Smooth muscle cell (in vitro differentiated cells): Measurements from ENCODE around the gene SLC25A44. TPM values are rescaled to one million over a fixed set of nuclear protein-coding genes. Genes with fewer than 3 reads are reported as not detected.

Source experiments
- DNase-seq: peaks from one replicate; lab custom pipeline; 2025; ENCODE audit not compliant: unreplicated experiment; lab: John Stamatoyannopoulos, UW
- H2AFZ ChIP-seq: fragments of 200-600 bp; sonication (generic); 2 replicates; pipeline ENCODE4 v1.6.0; 2016; ENCODE audit warnings: antibody characterized with exemption, low read depth, mild to moderate bottlenecking
- H3F3A ChIP-seq: fragments of 200-600 bp; sonication (generic); 2 replicates; pipeline ENCODE4 v1.6.0; 2017; ENCODE audit warnings: antibody characterized with exemption, low read depth
- H3K27ac ChIP-seq: fragments of 200-600 bp; sonication (generic); 2 replicates; pipeline ENCODE4 v1.5.1; 2016; ENCODE audit warnings: low read depth, mild to moderate bottlenecking
- H3K27me3 ChIP-seq: fragments of 200-600 bp; sonication (generic); 2 replicates; pipeline ENCODE4 v1.6.1; 2016; ENCODE audit warnings: low read depth, mild to moderate bottlenecking
- H3K36me3 ChIP-seq: fragments of 200-600 bp; sonication (generic); 2 replicates; pipeline ENCODE4 v1.5.1; 2016; ENCODE audit warnings: low read depth
- H3K4me1 ChIP-seq: fragments of 200-600 bp; sonication (generic); 2 replicates; pipeline ENCODE4 v1.5.1; 2016; ENCODE audit warnings: low read depth
- H3K4me2 ChIP-seq: fragments of 200-600 bp; sonication (generic); 2 replicates; pipeline ENCODE4 v1.6.0; 2016; ENCODE audit warnings: mild to moderate bottlenecking
- H3K4me3 ChIP-seq: fragments of 200-600 bp; sonication (generic); 2 replicates; pipeline ENCODE4 v1.5.1; 2016; ENCODE audit warnings: mild to moderate bottlenecking
- H3K79me2 ChIP-seq: fragments of 200-600 bp; sonication (generic); 2 replicates; pipeline ENCODE4 v1.6.0; 2016; ENCODE audit warnings: low read depth, mild to moderate bottlenecking
- H3K9ac ChIP-seq: fragments of 200-600 bp; sonication (generic); 2 replicates; pipeline ENCODE4 v1.6.0; 2016; ENCODE audit warnings: low read depth
- H3K9me3 ChIP-seq: fragments of 200-600 bp; sonication (generic); replicated peaks from 2 replicates; pipeline ENCODE4 v1.5.1; 2016; ENCODE audit warnings: low read depth
- H4K20me1 ChIP-seq: fragments of 200-600 bp; sonication (generic); 2 replicates; pipeline ENCODE4 v1.6.0; 2016; ENCODE audit warnings: low read depth
- WGBS: methylation state at CpG from one replicate; pipeline ENCODE4 v1.1.7; 2016; ENCODE audit warnings: low lambda C conversion rate; 5-methylcytosine and 5-hydroxymethylcytosine counted together
- polyA plus RNA-seq: library from polyadenylated mRNA; unstranded; fragments of >200 nt; fragmentation: Nextera tagmentation; extraction: Ambion mirVana; gene quantifications from 2 replicates; pipeline ENCODE4 v1.2.1, GENCODE V29; 2016
- small RNA-seq: library from RNA; depleted of rRNA; stranded (forward); fragments of <200 nt; gene quantifications from one replicate; pipeline ENCODE3, GENCODE V24; 2014
- total RNA-seq: library from RNA; depleted of rRNA; stranded (reverse); fragments of >200 nt; gene quantifications from 2 replicates; pipeline ENCODE4 v1.2.3, GENCODE V29; 2014
- TF ChIP-seq, protein P1 (sequence below): fragments of 200-600 bp; sonication (generic); IDR thresholded peaks from 2 replicates; pipeline ENCODE4 v1.5.1; 2017; ENCODE audit warnings: borderline replicate concordance, mild to moderate bottlenecking, antibody characterized with exemption; ENCODE audit not compliant: insufficient read depth, poor library complexity, severe bottlenecking

Gene SLC25A44
- total and polyA plus RNA-seq, 2 experiments from 2014 or later = 11.4 to 11.6 TPM

DNA sequence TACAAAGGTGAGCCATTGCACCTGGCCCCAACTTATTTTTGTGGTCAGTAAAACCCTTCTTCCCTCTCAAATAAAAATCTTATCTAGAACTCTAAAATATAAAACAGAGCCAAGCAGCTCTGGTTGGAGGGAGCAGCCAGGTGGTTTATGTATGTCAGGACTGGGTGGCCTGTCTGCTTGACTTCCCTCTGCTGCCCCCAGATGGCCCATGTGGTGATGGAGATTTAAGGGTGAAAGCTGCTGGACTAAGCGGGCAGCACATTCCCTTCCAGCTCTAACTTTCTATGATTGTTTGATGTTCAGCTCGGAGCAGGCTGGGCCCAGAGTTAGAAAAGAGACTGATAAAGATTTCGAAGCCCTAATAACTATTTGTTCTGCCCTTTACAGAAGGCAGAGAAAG lies 65.9 kb downstream of the SLC25A44 start:
- Histone ChIP-seq H3K4me3 (no peak overlapping the region), H3K9ac (no peak overlapping the region), H4K20me1 (peaks cover 4% of the 10 kb centered on the region), H3K27ac (no peak overlapping the region), H3K27me3 (no peaks in the 10 kb centered on the region), H2AFZ (no peak overlapping the region), H3F3A (no peaks in the 10 kb centered on the region), H3K79me2 (no peaks in the 10 kb centered on the region), H3K4me2 (no peak overlapping the region), H3K4me1 (no peaks in the 10 kb centered on the region), H3K9me3 (no peaks in the 10 kb centered on the region), H3K36me3 (no peaks in the 10 kb centered on the region)
- DNase-seq = no peak
- WGBS = 91% methylated on average over 3 of the region's 3 CpGs
- TF ChIP-seq, protein P1, sequence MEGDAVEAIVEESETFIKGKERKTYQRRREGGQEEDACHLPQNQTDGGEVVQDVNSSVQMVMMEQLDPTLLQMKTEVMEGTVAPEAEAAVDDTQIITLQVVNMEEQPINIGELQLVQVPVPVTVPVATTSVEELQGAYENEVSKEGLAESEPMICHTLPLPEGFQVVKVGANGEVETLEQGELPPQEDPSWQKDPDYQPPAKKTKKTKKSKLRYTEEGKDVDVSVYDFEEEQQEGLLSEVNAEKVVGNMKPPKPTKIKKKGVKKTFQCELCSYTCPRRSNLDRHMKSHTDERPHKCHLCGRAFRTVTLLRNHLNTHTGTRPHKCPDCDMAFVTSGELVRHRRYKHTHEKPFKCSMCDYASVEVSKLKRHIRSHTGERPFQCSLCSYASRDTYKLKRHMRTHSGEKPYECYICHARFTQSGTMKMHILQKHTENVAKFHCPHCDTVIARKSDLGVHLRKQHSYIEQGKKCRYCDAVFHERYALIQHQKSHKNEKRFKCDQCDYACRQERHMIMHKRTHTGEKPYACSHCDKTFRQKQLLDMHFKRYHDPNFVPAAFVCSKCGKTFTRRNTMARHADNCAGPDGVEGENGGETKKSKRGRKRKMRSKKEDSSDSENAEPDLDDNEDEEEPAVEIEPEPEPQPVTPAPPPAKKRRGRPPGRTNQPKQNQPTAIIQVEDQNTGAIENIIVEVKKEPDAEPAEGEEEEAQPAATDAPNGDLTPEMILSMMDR = no peak

DNA sequence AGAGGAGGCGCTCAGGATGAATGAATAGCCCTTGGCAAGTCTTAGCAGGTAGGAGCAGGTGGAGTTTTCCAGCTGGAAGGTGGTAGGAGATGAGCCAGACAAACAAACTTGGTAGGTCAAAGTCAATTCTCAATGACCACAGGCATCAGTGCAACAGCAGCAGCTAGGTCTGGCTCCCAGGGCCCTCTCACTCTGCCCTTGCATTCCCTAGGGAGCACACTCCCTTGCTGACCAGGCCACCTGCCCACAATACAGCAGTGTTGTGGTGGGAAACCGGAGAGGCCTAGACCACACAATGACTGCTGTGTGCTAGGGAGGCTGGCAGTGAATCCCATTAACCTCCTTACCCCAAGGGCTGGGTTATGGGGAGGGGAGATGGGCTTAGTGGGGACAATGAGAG lies 67.0 kb downstream of the SLC25A44 start:
- peaks cover 3% of the 10 kb centered on the region for H3K36me3 ChIP-seq
- H3K79me2 ChIP-seq = no peaks in the 10 kb centered on the region
- no peak overlapping the region for H3K4me2 ChIP-seq
- DNase-seq = no peak
- H3K4me3 ChIP-seq = no peak overlapping the region
- H2AFZ ChIP-seq = no peak overlapping the region
- H3K4me1 ChIP-seq = no peaks in the 10 kb centered on the region
- H3K27ac ChIP-seq = no peak overlapping the region
- TF ChIP-seq, protein P1 = no peak
- 100% methylated on average over 2 of the region's 2 CpGs for WGBS
- H3K9me3 ChIP-seq = no peaks in the 10 kb centered on the region
- H3K9ac ChIP-seq = no peak overlapping the region
- no peaks in the 10 kb centered on the region for H3K27me3 ChIP-seq
- peaks cover 4% of the 10 kb centered on the region for H4K20me1 ChIP-seq
- H3F3A ChIP-seq = no peaks in the 10 kb centered on the region

Small RNA genes within 50 kb of the gene (small RNA-seq; reads per million reads assigned to genes)
- not detected for gene RF00568

Other genes with a start within 250 kb of the SLC25A44 start
- gene ARHGEF2, start 215.6 kb upstream of the SLC25A44 start, total RNA-seq = 30.2 and 58.0 TPM in 2 replicates
- gene ARHGEF2, start 215.6 kb upstream of the SLC25A44 start, polyA plus RNA-seq = 21.0 and 24.2 TPM in 2 replicates
- 452 and 457 TPM in 2 replicates for gene SSR2, start 173.2 kb upstream of the SLC25A44 start, total RNA-seq
- gene SSR2, start 173.2 kb upstream of the SLC25A44 start, polyA plus RNA-seq = 408 and 447 TPM in 2 replicates
- 18.1 and 18.8 TPM in 2 replicates for gene UBQLN4, start 140.3 kb upstream of the SLC25A44 start, total RNA-seq
- gene UBQLN4, start 140.3 kb upstream of the SLC25A44 start, polyA plus RNA-seq = 19.4 and 23.3 TPM in 2 replicates
- 32.2 and 55.1 TPM in 2 replicates for gene LAMTOR2, start 139.3 kb upstream of the SLC25A44 start, total RNA-seq
- 146 and 156 TPM in 2 replicates for gene LAMTOR2, start 139.3 kb upstream of the SLC25A44 start, polyA plus RNA-seq
- 16.8 and 27.1 TPM in 2 replicates for gene RAB25, start 132.9 kb upstream of the SLC25A44 start, total RNA-seq
- gene RAB25, start 132.9 kb upstream of the SLC25A44 start, polyA plus RNA-seq = 8.9 and 53.5 TPM in 2 replicates
- gene MEX3A, start 111.6 kb upstream of the SLC25A44 start, total RNA-seq = 13.5 and 13.8 TPM in 2 replicates
- gene MEX3A, start 111.6 kb upstream of the SLC25A44 start, polyA plus RNA-seq = 10.5 and 11.0 TPM in 2 replicates
- 237 and 256 TPM in 2 replicates for gene LMNA, start 79.4 kb upstream of the SLC25A44 start, total RNA-seq
- gene LMNA, start 79.4 kb upstream of the SLC25A44 start, polyA plus RNA-seq = 626 and 674 TPM in 2 replicates
- gene SEMA4A, start 40.5 kb upstream of the SLC25A44 start, total RNA-seq = 2.1 and 5.0 TPM in 2 replicates
- gene SEMA4A, start 40.5 kb upstream of the SLC25A44 start, polyA plus RNA-seq = 2.2 and 4.2 TPM in 2 replicates
- gene PMF1, start 18.9 kb downstream of the SLC25A44 start, total RNA-seq = 51.4 and 59.2 TPM in 2 replicates
- 82.5 and 87.4 TPM in 2 replicates for gene PMF1, start 18.9 kb downstream of the SLC25A44 start, polyA plus RNA-seq
- gene BGLAP, start 48.1 kb downstream of the SLC25A44 start, total RNA-seq = 0.63 TPM in 1 of 2 replicates, not detected in the other
- gene BGLAP, start 48.1 kb downstream of the SLC25A44 start, polyA plus RNA-seq = 0.62 and 2.9 TPM in 2 replicates
- 1.3 and 3.0 TPM in 2 replicates for gene PAQR6, start 54.0 kb downstream of the SLC25A44 start, total RNA-seq
- 2.7 and 4.4 TPM in 2 replicates for gene PAQR6, start 54.0 kb downstream of the SLC25A44 start, polyA plus RNA-seq
- 42.8 and 47.4 TPM in 2 replicates for gene SMG5, start 88.7 kb downstream of the SLC25A44 start, total RNA-seq
- 42.3 and 57.2 TPM in 2 replicates for gene SMG5, start 88.7 kb downstream of the SLC25A44 start, polyA plus RNA-seq
- 2.5 and 8.9 TPM in 2 replicates for gene TMEM79, start 90.2 kb downstream of the SLC25A44 start, total RNA-seq
- gene TMEM79, start 90.2 kb downstream of the SLC25A44 start, polyA plus RNA-seq = 6.9 and 18.9 TPM in 2 replicates
- gene GLMP, start 101.6 kb downstream of the SLC25A44 start, total RNA-seq = 62.4 and 89.8 TPM in 2 replicates
- gene GLMP, start 101.6 kb downstream of the SLC25A44 start, polyA plus RNA-seq = 65.0 and 85.8 TPM in 2 replicates
- gene VHLL, start 105.2 kb downstream of the SLC25A44 start, total RNA-seq = not detected in 2 replicates
- not detected in 2 replicates for gene VHLL, start 105.2 kb downstream of the SLC25A44 start, polyA plus RNA-seq
- 147 and 178 TPM in 2 replicates for gene CCT3, start 144.2 kb downstream of the SLC25A44 start, total RNA-seq
- gene CCT3, start 144.2 kb downstream of the SLC25A44 start, polyA plus RNA-seq = 179 and 182 TPM in 2 replicates
- 0.54 and 2.9 TPM in 2 replicates for gene TSACC, start 144.4 kb downstream of the SLC25A44 start, total RNA-seq
- gene TSACC, start 144.4 kb downstream of the SLC25A44 start, polyA plus RNA-seq = 0.72 TPM in 1 of 2 replicates, not detected in the other
- gene RHBG, start 175.1 kb downstream of the SLC25A44 start, total RNA-seq = 0.63 TPM in 1 of 2 replicates, not detected in the other
- gene RHBG, start 175.1 kb downstream of the SLC25A44 start, polyA plus RNA-seq = 0.09 TPM in 1 of 2 replicates, not detected in the other